Subcutaneous abdominal adipose tissue (tissue), 5 donors: ENCODE data around the gene CHIC2.

Source experiments
- H3K27ac ChIP-seq: one replicate; pipeline ENCODE4 v1.7.0; 2013; ENCODE audit warnings: low read depth, mild to moderate bottlenecking, inconsistent platforms, low read length, moderate library complexity
- H3K27me3 ChIP-seq, 5 donors: one replicate each; pipeline ENCODE4 v1.7.0; 2013; ENCODE audit warnings: low read length in 5 of 5, inconsistent platforms in 1 of 5; ENCODE audit not compliant: control insufficient read depth in 5 of 5, insufficient read depth in 4 of 5
- H3K36me3 ChIP-seq, 5 donors: one replicate each; pipeline ENCODE4 v1.7.0; 2013; ENCODE audit warnings: low read length in 5 of 5; ENCODE audit not compliant: control insufficient read depth in 5 of 5, insufficient read depth in 5 of 5
- H3K4me1 ChIP-seq, 5 donors: one replicate each; pipeline ENCODE4 v1.7.0; 2013; ENCODE audit warnings: low read length in 5 of 5, mild to moderate bottlenecking in 3 of 5, moderate library complexity in 1 of 5; ENCODE audit not compliant: control insufficient read depth in 5 of 5, insufficient read depth in 5 of 5
- H3K4me3 ChIP-seq, 5 donors: one replicate each; pipeline ENCODE4 v1.7.0; 2013; ENCODE audit warnings: low read length in 5 of 5, low read depth in 1 of 5
- H3K9ac ChIP-seq, 5 donors: one replicate each; pipeline ENCODE4 v1.7.0; 2013; ENCODE audit warnings: low read length in 5 of 5, mild to moderate bottlenecking in 4 of 5, moderate library complexity in 3 of 5
- H3K9me3 ChIP-seq, 5 donors: one replicate each; pipeline ENCODE4 v1.7.0; 2013; ENCODE audit warnings: low read length in 5 of 5; ENCODE audit not compliant: control insufficient read depth in 5 of 5
- donor health status: healthy.
- donor health status: healthy.
- donor health status: healthy.
- donor health status: healthy.
- donor health status: healthy.

The CHIC2 gene

GRCh38 chr4:53962516-53963225, 101.7 kb downstream of the CHIC2 start:
- Histone ChIP-seq H3K9me3 (no peaks in the 10 kb centered on the region), H3K4me3 (no peak overlapping the region), H3K36me3 (no peaks in the 10 kb centered on the region), H3K27me3 (no peaks in the 10 kb centered on the region), H3K4me1 (no peaks in the 10 kb centered on the region), H3K27ac (no peak overlapping the region), H3K9ac (no peak overlapping the region)

DNA sequence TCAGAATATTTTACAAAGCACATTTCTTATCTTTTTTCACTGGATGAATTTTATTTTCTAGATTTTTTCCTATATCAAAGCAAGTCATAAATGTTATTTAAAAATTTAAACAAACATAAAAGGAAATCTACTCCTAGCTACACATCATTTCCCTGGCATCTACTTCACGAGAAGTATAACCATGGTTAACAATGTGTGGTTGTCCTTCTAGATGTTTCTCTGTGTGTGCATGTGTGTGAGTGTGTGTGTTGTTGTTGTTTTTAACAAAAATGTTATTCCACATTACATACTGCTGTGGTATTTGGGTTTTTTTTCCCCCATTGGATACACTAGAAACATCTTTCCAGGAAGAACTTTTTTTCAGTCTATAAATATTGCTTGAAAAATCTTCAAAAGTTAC, 103.1 kb downstream of the CHIC2 start:
- no peaks in the 10 kb centered on the region for H3K9me3 ChIP-seq
- H3K4me3 ChIP-seq = no peak overlapping the region
- H3K4me1 ChIP-seq = no peaks in the 10 kb centered on the region
- H3K36me3 ChIP-seq = no peaks in the 10 kb centered on the region
- no peak overlapping the region for H3K27ac ChIP-seq
- H3K9ac ChIP-seq = no peak overlapping the region
- no peaks in the 10 kb centered on the region for H3K27me3 ChIP-seq

DNA sequence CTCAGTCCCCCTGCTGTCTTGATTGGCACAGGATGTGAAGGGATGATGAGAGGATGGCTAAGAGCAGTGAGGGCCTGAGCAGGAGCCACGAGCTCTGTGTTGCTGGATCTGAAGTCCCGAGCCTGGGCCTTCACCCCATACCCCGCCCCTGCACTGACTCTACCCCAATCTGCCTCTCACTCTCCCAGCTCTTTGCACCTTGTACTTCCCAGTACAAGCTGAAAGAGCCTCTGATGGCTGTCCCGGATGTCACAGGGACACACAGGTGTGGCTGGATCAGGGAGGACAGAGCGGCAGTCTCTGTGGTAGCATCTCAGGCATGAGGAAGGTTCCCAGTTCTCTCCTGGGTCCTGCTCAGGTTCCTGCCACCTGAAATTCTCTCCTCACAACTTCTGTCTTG, 103.6 kb downstream of the CHIC2 start:
- Histone ChIP-seq H3K4me1 (no peaks in the 10 kb centered on the region), H3K4me3 (no peak overlapping the region), H3K27me3 (no peaks in the 10 kb centered on the region), H3K27ac (no peak overlapping the region), H3K36me3 (no peaks in the 10 kb centered on the region), H3K9ac (no peak overlapping the region), H3K9me3 (no peaks in the 10 kb centered on the region)
